GM12878 (cell line): Measurements from ENCODE around the gene HYCC2. TPM values are rescaled to one million over a fixed set of nuclear protein-coding genes. Genes with fewer than 3 reads are reported as not detected.
"Not testable (repeated sequence)": the region's sequence is repeated elsewhere in the genome, so short reads cannot be mapped to it uniquely, and the experiment has no call there.

Experiments
- ATAC-seq: fragments of 200-7000 bp; cut with Tn5 transposase; 3 replicates; pipeline ENCODE4 v1.9.1; 2020; ENCODE audit warnings: mild to moderate bottlenecking, moderate library complexity
- BruUV-seq: library from RNA; stranded (reverse); fragments of 400-500 nt; replicated peaks from 2 replicates; lab custom pipeline; 2021; lab: Mats Ljungman, UMichigan
- CTCF ChIA-PET: fragments of 300-600 bp; sonication (Branson Sonifier 250); formaldehyde crosslinking; extraction: SDS; loops from one replicate; lab custom pipeline; 2021; ENCODE audit warnings: inconsistent platforms; lab: Yijun Ruan, JAX
- POLR2A ChIA-PET: fragments of 350-600 bp; formaldehyde crosslinking; extraction: SDS; loops from one replicate; lab custom pipeline; 2021; ENCODE audit warnings: inconsistent platforms; lab: Charles Lee
- RAD21 ChIA-PET: fragments of 300-600 bp; sonication (Branson Sonifier 250); formaldehyde crosslinking; loops from one replicate; lab custom pipeline; 2023; ENCODE audit warnings: antibody characterized with exemption; ENCODE audit not compliant: unreplicated experiment; lab: Charles Lee
- SMC1A ChIA-PET: fragments of 300-600 bp; sonication (Branson Sonifier 250); formaldehyde crosslinking; loops from one replicate; lab custom pipeline; 2023; ENCODE audit not compliant: unreplicated experiment, uncharacterized antibody; lab: Charles Lee
- DNase-seq: peaks from one replicate; pipeline ENCODE4 v3.0.0-alpha.2; 2011; ENCODE audit warnings: low read depth, low spot score
- FAIRE-seq: peaks from 3 replicates; lab custom pipeline; 2011; peaks lifted over from hg19 to GRCh38; lab: Jason Lieb, UNC
- H2AFZ ChIP-seq: 2 replicates; pipeline ENCODE4 v1.6.0; 2011; ENCODE audit warnings: low read depth, low read length, control low read depth; ENCODE audit not compliant: control insufficient read depth
- H3K27ac ChIP-seq: 2 replicates; pipeline ENCODE4 v1.5.1; 2011; ENCODE audit warnings: control low read depth; ENCODE audit not compliant: control insufficient read depth, insufficient read depth
- H3K27me3 ChIP-seq, 2 experiments: replicated peaks in 1 of 2; 2 replicates each; pipeline versions ENCODE4 v1.6.0 to v1.6.1; 2011; ENCODE audit warnings: low read length in 1 of 2; ENCODE audit not compliant: control insufficient read depth in 2 of 2, insufficient read depth in 2 of 2
- H3K36me3 ChIP-seq, 2 experiments: 2 replicates each; pipeline ENCODE4 v1.5.1; 2011; ENCODE audit warnings: low read length in 1 of 2; ENCODE audit not compliant: control insufficient read depth in 2 of 2, insufficient read depth in 2 of 2
- H3K4me1 ChIP-seq: 2 replicates; pipeline ENCODE4 v1.6.1; 2011; ENCODE audit warnings: mild to moderate bottlenecking, low read length, moderate library complexity, mixed read lengths; ENCODE audit not compliant: control insufficient read depth, insufficient read depth
- H3K4me2 ChIP-seq: 2 replicates; pipeline ENCODE4 v1.6.0; 2011; ENCODE audit warnings: control low read depth; ENCODE audit not compliant: control insufficient read depth, insufficient read depth
- H3K4me3 ChIP-seq: fragments of 200-600 bp; sonication (generic); 2 replicates; pipeline ENCODE4 v1.5.1; 2016
- H3K79me2 ChIP-seq: 2 replicates; pipeline ENCODE4 v1.6.0; 2011; ENCODE audit warnings: low read length; ENCODE audit not compliant: control insufficient read depth, insufficient read depth
- H3K9ac ChIP-seq: 2 replicates; pipeline ENCODE4 v1.8.0; 2011; ENCODE audit warnings: low read length, control low read depth, mixed read lengths; ENCODE audit not compliant: control insufficient read depth, insufficient read depth
- H3K9me3 ChIP-seq: replicated peaks from 3 replicates; pipeline ENCODE4 v1.5.1; 2011; ENCODE audit warnings: mild to moderate bottlenecking, low read length; ENCODE audit not compliant: control insufficient read depth, insufficient read depth
- H4K20me1 ChIP-seq: 2 replicates; pipeline ENCODE4 v1.6.0; 2011; ENCODE audit not compliant: control insufficient read depth, insufficient read depth
- whole genome bisulfite sequencing: methylation state at CpG from one replicate; pipeline ENCODE4 v1.1.6; 2016; ENCODE audit warnings: low lambda C conversion rate; ENCODE audit not compliant: insufficient replicate concordance, insufficient coverage; ENCODE audit errors: missing lambda C conversion rate; 5-methylcytosine and 5-hydroxymethylcytosine counted together
- in situ Hi-C: fragments of 300-500 bp; cut with MboI; formaldehyde crosslinking; loops from 9 replicates; pipeline ENCODE4 v1.14.3; 2018; ENCODE audit warnings: mixed read lengths
- intact Hi-C: fragments of 100-400 bp; cut with micrococcal nuclease; formaldehyde crosslinking; loops from one replicate; pipeline ENCODE4 v1.14.2; 2022; ENCODE audit not compliant: unreplicated experiment
- polyA plus RNA-seq, 11 experiments: library from polyadenylated mRNA; depleted of rRNA in 4 of 11; unstranded in 6 of 11; stranded (reverse) in 5 of 11; fragments of >200 nt; fragmentation: Nextera tagmentation in 4 of 11; fragmentation: Illumina TruSeq in 1 of 11; extraction: Ambion mirVana in 4 of 11; extraction: Trizol in 1 of 11; gene quantifications; 1 replicate in 1 of 11; 2 replicates in 10 of 11; pipeline versions ENCODE4 v1.2.1 to v1.2.3, GENCODE V29; 2011 to 2016; ENCODE audit warnings: inconsistent platforms in 2 of 11, missing spikeins in 2 of 11, low read depth in 1 of 11
- total RNA-seq, 4 experiments: library from RNA; depleted of rRNA in 3 of 4; stranded (reverse); fragments of >200 nt in 3 of 4; fragmentation: Illumina TruSeq in 1 of 4; extraction: Trizol in 1 of 4; gene quantifications; 2 replicates each; pipeline versions ENCODE4 v1.2.1 to v1.2.3, GENCODE V29; 2013 to 2021
- TF ChIP-seq, protein P1 (sequence below): fragments of 450-650 bp; IDR thresholded peaks from 2 replicates; pipeline ENCODE4 v1.6.1; 2016; ENCODE audit warnings: mild to moderate bottlenecking
- TF ChIP-seq, protein P2 (sequence below): IDR thresholded peaks from 2 replicates; pipeline ENCODE4 v1.6.1; 2012; ENCODE audit warnings: improper control_type of control experiment, low read depth, low read length; ENCODE audit not compliant: insufficient replicate concordance

The HYCC2 gene
- total and polyA plus RNA-seq, 10 of the 15 experiments (the other 5 are each of a cell fraction or from before 2014, with no cell fraction given), result 3.4 to 17.4 (median 8.0) TPM

DNA sequence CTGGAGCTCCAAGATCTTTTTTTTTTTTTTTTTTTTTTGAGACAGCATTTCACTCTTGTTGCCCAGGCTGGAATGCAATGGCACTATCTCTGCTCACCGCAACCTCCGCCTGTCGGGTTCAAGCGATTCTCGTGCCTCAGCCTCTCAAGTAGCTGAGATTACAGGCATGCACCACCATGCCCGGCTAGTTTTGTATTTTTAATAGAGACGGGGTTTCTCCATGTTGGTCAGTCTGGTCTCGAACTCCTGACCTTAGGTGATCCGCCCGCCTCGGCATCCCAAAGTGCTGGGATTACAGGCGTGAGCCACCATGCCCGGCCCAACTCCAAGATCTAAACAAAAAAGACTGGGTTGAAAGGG lies 46.2 kb upstream of the HYCC2 start:
- Histone ChIP-seq H3K27ac (peak overlapping the region; percentile 99), H3K9ac (peak overlapping the region; percentile 99), H3K4me3 (peak overlapping the region; percentile 82), H3K79me2 (peaks cover 80% of the 10 kb centered on the region), H3K4me1 (peaks cover 12% of the 10 kb centered on the region), H3K4me2 (peak overlapping the region; percentile 98)
- DNase-seq, BruUV-seq, H3K27me3 ChIP-seq, H2AFZ ChIP-seq, H3K9me3 ChIP-seq, in situ Hi-C loops, ATAC-seq, FAIRE-seq, H4K20me1 ChIP-seq, H3K36me3 ChIP-seq: not testable (repeated sequence)
- ChIA-PET SMC1A (interaction anchor here (0.7 to 9.4 kb wide), 16 partner anchors 13 to 161 kb away, joined by 3 to 143 read pairs (median 4); partner anchors contain the start of genes CASP10 and ORC2), RAD21 (interaction anchor here (0.7 to 7.7 kb wide), 17 partner anchors 31 to 305 kb away, joined by 3 to 71 read pairs (median 4); partner anchors contain the start of genes CASP10, NDUFB3, NIF3L1 and ORC2), POLR2A (interaction anchor here (0.8 to 7.0 kb wide), 13 partner anchors 13 to 254 kb away, joined by 3 to 127 read pairs (median 3); partner anchors contain the start of genes HYCC2, NDUFB3, NIF3L1 and ORC2), CTCF (interaction anchor here (0.7 to 5.0 kb wide), 24 partner anchors 9 to 216 kb away, joined by 3 to 53 read pairs (median 5); partner anchors contain the start of genes CASP10 and HYCC2)
- intact Hi-C loops, result loop anchor here (1.0 to 5.0 kb wide), 8 partner anchors 12 to 305 kb away; partner anchors contain the start of genes HYCC2, NIF3L1, ORC2 and PPIL3
- TF ChIP-seq, protein P1, sequence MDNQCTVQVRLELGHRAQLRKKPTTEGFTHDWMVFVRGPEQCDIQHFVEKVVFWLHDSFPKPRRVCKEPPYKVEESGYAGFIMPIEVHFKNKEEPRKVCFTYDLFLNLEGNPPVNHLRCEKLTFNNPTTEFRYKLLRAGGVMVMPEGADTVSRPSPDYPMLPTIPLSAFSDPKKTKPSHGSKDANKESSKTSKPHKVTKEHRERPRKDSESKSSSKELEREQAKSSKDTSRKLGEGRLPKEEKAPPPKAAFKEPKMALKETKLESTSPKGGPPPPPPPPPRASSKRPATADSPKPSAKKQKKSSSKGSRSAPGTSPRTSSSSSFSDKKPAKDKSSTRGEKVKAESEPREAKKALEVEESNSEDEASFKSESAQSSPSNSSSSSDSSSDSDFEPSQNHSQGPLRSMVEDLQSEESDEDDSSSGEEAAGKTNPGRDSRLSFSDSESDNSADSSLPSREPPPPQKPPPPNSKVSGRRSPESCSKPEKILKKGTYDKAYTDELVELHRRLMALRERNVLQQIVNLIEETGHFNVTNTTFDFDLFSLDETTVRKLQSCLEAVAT, result peak; percentile 84
- TF ChIP-seq, protein P2, sequence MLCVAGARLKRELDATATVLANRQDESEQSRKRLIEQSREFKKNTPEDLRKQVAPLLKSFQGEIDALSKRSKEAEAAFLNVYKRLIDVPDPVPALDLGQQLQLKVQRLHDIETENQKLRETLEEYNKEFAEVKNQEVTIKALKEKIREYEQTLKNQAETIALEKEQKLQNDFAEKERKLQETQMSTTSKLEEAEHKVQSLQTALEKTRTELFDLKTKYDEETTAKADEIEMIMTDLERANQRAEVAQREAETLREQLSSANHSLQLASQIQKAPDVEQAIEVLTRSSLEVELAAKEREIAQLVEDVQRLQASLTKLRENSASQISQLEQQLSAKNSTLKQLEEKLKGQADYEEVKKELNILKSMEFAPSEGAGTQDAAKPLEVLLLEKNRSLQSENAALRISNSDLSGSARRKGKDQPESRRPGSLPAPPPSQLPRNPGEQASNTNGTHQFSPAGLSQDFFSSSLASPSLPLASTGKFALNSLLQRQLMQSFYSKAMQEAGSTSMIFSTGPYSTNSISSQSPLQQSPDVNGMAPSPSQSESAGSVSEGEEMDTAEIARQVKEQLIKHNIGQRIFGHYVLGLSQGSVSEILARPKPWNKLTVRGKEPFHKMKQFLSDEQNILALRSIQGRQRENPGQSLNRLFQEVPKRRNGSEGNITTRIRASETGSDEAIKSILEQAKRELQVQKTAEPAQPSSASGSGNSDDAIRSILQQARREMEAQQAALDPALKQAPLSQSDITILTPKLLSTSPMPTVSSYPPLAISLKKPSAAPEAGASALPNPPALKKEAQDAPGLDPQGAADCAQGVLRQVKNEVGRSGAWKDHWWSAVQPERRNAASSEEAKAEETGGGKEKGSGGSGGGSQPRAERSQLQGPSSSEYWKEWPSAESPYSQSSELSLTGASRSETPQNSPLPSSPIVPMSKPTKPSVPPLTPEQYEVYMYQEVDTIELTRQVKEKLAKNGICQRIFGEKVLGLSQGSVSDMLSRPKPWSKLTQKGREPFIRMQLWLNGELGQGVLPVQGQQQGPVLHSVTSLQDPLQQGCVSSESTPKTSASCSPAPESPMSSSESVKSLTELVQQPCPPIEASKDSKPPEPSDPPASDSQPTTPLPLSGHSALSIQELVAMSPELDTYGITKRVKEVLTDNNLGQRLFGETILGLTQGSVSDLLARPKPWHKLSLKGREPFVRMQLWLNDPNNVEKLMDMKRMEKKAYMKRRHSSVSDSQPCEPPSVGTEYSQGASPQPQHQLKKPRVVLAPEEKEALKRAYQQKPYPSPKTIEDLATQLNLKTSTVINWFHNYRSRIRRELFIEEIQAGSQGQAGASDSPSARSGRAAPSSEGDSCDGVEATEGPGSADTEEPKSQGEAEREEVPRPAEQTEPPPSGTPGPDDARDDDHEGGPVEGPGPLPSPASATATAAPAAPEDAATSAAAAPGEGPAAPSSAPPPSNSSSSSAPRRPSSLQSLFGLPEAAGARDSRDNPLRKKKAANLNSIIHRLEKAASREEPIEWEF, result peak; percentile 12
- under 1% methylated on average over 13 of the region's 13 CpGs for WGBS
